Measurements from ENCODE around the gene MNS1.

- TF ChIP-seq CTCF (conservative IDR thresholded peaks at IDR 0.05; ENCODE audit: low read depth in 2 of 2) = no peak
- TF ChIP-seq EZH2 (IDR thresholded peaks at IDR 0.05; ENCODE audit: low read depth, unreplicated experiment) = no peak
- no peak for TF ChIP-seq REST (IDR thresholded peaks at IDR 0.05; ENCODE audit: unreplicated experiment)
- no peak for TF ChIP-seq POLR2AphosphoS5 (IDR thresholded peaks at IDR 0.05; ENCODE audit: low read depth)
- no peak for TF ChIP-seq ZNF114 (CRISPR knock-in tag; IDR thresholded peaks at IDR 0.05)
- TF ChIP-seq EZH2phosphoT487 (IDR thresholded peaks at IDR 0.05; ENCODE audit: unreplicated experiment) = no peak
- TF ChIP-seq ZNF331 (CRISPR knock-in tag; IDR thresholded peaks at IDR 0.05; ENCODE audit: low read depth) = no peak
- TF ChIP-seq, protein P1, sequence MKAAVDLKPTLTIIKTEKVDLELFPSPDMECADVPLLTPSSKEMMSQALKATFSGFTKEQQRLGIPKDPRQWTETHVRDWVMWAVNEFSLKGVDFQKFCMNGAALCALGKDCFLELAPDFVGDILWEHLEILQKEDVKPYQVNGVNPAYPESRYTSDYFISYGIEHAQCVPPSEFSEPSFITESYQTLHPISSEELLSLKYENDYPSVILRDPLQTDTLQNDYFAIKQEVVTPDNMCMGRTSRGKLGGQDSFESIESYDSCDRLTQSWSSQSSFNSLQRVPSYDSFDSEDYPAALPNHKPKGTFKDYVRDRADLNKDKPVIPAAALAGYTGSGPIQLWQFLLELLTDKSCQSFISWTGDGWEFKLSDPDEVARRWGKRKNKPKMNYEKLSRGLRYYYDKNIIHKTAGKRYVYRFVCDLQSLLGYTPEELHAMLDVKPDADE (IDR thresholded peaks at IDR 0.05) = no peak
- no peak for TF ChIP-seq CREB1 (CRISPR knock-in tag; IDR thresholded peaks at IDR 0.05; ENCODE audit: low read depth)
- no peak for TF ChIP-seq JUNB (IDR thresholded peaks at IDR 0.05; ENCODE audit: unreplicated experiment)
- no peak for TF ChIP-seq NANOG (IDR thresholded peaks at IDR 0.05; ENCODE audit: borderline replicate concordance)
These were observed 24.6 kb downstream of the MNS1 start for GRCh38 chr15:56440214-56440770.

Data from GM23338 (cell line).